Cardiac muscle cell (in vitro differentiated cells and primary cell): Measurements from ENCODE around the gene TM9SF1. TPM values are rescaled to one million over a fixed set of nuclear protein-coding genes. Genes with fewer than 3 reads are reported as not detected.
A peak's percentile ranks its signal among the peaks of the same experiment; 100 is the strongest.

ENCODE experiments used
- DNase-seq, 2 donors: peaks; one replicate each; pipeline versions ENCODE4 v3.0.0 to v3.0.0-alpha.2; 2010 to 2017; ENCODE audit warnings: low read depth in 1 of 2, low spot score in 1 of 2
- H3K27ac ChIP-seq: fragments of 200-600 bp; sonication (generic); 2 replicates; pipeline ENCODE4 v1.5.1; 2016
- H3K27me3 ChIP-seq: fragments of 200-600 bp; sonication (generic); 2 replicates; pipeline ENCODE4 v1.6.0; 2016; ENCODE audit warnings: control low read depth
- H3K36me3 ChIP-seq: fragments of 200-600 bp; sonication (generic); 2 replicates; pipeline ENCODE4 v1.5.1; 2016; ENCODE audit warnings: control low read depth
- H3K4me1 ChIP-seq: fragments of 200-600 bp; sonication (generic); 2 replicates; pipeline ENCODE4 v1.8.1; 2017; ENCODE audit warnings: low read depth, mild to moderate bottlenecking, mixed run types
- H3K4me3 ChIP-seq: fragments of 200-600 bp; sonication (generic); 2 replicates; pipeline ENCODE4 v1.5.1; 2016; ENCODE audit warnings: mild to moderate bottlenecking
- H3K9me3 ChIP-seq: fragments of 200-600 bp; sonication (generic); 2 replicates; pipeline ENCODE4 v1.5.1; 2017; ENCODE audit warnings: low read depth, mild to moderate bottlenecking, control low read depth
- polyA plus RNA-seq: library from polyadenylated mRNA; unstranded; fragments of >200 nt; fragmentation: Nextera tagmentation; extraction: Ambion mirVana; gene quantifications from 2 replicates; pipeline ENCODE4 v1.2.1, GENCODE V29; 2016
- total RNA-seq: library from RNA; depleted of rRNA; stranded (reverse); fragments of >200 nt; gene quantifications from 2 replicates; pipeline ENCODE4 v1.2.3, GENCODE V29; 2016
- TF ChIP-seq, protein P1 (sequence below): IDR thresholded peaks from 2 replicates; pipeline ENCODE4 v1.5.1; 2012; ENCODE audit warnings: low read depth, mild to moderate bottlenecking, low read length

Gene TM9SF1
- total and polyA plus RNA-seq, 2 experiments from 2014 or later: 40.2 to 65.3 TPM

DNA sequence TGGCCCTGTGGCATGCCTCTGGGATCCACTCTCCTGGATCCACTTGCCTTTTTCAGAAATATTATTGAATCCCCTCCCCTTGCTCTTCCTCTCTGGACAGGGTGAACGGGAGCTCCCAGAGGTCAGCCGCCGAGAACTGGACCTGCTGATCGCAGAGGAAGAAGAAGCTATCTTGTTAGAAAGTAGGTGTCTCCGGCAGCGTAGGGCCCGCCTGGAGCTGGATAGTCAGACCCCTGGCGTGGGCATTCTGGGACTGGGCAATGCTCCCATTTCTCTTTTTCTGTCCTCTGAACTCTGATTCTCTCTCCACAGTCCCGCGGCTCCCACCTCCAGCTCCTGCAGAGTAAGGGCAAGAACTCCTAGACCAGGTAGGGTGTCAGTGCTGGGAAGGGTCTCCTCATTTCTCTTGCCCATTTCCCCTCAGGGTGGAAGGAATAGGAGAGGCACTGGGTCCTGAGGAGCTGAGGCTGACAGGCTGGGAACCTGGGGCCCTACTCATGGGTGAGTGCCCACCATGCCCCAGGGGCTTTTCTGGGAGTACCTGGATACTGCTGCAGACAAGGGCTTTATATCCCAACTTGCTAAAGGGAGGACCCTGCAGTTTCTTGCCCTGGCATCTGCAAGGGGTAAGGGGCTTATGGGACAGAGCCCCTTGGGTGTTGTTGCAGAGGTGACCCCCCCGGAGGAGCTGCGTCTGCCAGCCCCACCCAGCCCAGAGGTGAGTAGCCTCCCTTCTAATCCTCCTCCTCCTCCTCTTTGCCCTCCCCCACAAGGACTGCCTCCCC, 18.0 kb downstream of the TM9SF1 start:
- TF ChIP-seq, protein P1, sequence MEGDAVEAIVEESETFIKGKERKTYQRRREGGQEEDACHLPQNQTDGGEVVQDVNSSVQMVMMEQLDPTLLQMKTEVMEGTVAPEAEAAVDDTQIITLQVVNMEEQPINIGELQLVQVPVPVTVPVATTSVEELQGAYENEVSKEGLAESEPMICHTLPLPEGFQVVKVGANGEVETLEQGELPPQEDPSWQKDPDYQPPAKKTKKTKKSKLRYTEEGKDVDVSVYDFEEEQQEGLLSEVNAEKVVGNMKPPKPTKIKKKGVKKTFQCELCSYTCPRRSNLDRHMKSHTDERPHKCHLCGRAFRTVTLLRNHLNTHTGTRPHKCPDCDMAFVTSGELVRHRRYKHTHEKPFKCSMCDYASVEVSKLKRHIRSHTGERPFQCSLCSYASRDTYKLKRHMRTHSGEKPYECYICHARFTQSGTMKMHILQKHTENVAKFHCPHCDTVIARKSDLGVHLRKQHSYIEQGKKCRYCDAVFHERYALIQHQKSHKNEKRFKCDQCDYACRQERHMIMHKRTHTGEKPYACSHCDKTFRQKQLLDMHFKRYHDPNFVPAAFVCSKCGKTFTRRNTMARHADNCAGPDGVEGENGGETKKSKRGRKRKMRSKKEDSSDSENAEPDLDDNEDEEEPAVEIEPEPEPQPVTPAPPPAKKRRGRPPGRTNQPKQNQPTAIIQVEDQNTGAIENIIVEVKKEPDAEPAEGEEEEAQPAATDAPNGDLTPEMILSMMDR: no peak
- H3K27me3 ChIP-seq: no peaks in the 10 kb centered on the region

DNA sequence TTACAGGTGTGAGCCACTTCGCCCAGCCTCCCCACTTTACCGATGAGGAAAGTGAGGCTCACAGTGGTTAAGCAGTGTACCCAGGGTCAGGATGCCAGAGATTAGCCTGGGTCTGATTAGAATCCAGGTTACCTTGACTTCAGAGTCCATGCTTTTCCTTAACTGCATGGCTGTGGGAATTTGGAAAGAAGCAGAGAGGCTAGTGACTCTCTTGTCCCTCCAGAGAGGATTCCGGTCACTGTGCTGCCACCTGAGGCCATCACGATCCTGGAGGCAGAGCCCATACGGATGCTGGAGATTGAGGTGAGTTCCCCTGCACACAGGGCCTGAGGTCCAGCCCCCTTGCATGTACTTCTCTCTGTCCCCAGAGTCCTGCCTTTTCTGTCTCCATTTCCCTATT, 18.6 kb downstream of the TM9SF1 start:
- Histone ChIP-seq H3K27me3 (no peaks in the 10 kb centered on the region), H3K4me3 (no peak overlapping the region), H3K9me3 (no peaks in the 10 kb centered on the region), H3K36me3 (peaks cover 2% of the 10 kb centered on the region), H3K4me1 (no peaks in the 10 kb centered on the region), H3K27ac (no peak overlapping the region)
- DNase-seq: no peak
- TF ChIP-seq, protein P1: no peak

More for the DNA sequence above, 18.0 kb downstream of the TM9SF1 start:
- H3K4me1 ChIP-seq: no peaks in the 10 kb centered on the region
- H3K27ac ChIP-seq: no peak overlapping the region
- H3K36me3 ChIP-seq: peaks cover 3% of the 10 kb centered on the region
- DNase-seq: no peak
- no peaks in the 10 kb centered on the region for H3K9me3 ChIP-seq
- no peak overlapping the region for H3K4me3 ChIP-seq

DNA sequence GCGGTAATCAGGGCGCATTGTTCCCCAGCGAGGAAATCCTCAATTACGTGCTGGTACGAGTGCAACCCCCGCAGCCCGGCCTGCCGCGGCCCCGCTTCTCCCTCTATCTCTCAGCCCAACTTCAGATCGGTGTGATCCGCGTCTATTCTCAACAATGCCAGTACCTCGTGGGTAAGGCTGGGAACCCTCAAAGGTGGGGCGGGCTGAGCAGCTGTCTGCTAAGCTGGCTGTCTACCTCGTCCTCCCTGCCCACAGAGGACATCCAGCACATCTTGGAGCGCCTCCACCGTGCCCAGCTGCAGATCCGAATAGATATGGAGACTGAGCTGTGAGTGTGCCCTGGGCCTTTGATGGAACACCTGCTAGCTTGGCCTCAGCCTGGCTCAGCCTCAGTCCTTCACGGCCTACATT, 22.4 kb downstream of the TM9SF1 start:
- Histone ChIP-seq H3K4me1 (no peaks in the 10 kb centered on the region), H3K36me3 (no peaks in the 10 kb centered on the region), H3K9me3 (no peaks in the 10 kb centered on the region), H3K4me3 (no peak overlapping the region), H3K27ac (no peak overlapping the region), H3K27me3 (no peaks in the 10 kb centered on the region)
- no peak for DNase-seq
- TF ChIP-seq, protein P1: no peak

DNA sequence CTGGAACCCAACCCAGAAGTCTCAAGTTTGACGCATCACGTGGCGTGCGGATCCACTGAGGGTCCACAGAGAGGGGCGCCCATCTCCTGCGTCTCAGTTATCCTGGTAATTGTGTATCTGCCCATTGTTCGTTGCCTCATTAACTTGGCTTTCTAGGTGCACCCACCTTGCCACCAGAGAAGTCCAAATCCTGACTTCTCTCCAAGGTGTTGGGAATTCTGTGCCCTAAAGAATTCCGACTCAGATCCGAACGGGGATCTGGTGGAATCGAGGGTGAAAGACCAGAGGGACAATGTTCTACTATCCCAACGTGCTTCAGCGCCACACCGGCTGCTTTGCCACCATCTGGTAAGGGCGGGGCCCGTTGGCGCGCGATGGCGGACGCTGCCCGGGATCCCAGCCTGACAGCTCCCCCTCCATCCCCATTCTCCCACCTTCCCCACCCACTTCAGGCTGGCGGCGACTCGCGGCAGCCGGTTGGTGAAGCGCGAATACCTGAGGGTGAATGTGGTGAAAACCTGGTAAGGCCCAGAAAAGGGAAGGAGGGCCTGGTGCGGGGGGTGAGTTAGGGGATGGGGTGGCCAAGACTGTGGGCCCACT, 22.9 kb downstream of the TM9SF1 start:
- Histone ChIP-seq H3K27ac (no peak overlapping the region), H3K4me1 (no peaks in the 10 kb centered on the region), H3K9me3 (no peaks in the 10 kb centered on the region), H3K27me3 (no peaks in the 10 kb centered on the region), H3K36me3 (no peaks in the 10 kb centered on the region), H3K4me3 (peak overlapping the region; percentile 21)
- DNase-seq: no peak
- TF ChIP-seq, protein P1: no peak

DNA sequence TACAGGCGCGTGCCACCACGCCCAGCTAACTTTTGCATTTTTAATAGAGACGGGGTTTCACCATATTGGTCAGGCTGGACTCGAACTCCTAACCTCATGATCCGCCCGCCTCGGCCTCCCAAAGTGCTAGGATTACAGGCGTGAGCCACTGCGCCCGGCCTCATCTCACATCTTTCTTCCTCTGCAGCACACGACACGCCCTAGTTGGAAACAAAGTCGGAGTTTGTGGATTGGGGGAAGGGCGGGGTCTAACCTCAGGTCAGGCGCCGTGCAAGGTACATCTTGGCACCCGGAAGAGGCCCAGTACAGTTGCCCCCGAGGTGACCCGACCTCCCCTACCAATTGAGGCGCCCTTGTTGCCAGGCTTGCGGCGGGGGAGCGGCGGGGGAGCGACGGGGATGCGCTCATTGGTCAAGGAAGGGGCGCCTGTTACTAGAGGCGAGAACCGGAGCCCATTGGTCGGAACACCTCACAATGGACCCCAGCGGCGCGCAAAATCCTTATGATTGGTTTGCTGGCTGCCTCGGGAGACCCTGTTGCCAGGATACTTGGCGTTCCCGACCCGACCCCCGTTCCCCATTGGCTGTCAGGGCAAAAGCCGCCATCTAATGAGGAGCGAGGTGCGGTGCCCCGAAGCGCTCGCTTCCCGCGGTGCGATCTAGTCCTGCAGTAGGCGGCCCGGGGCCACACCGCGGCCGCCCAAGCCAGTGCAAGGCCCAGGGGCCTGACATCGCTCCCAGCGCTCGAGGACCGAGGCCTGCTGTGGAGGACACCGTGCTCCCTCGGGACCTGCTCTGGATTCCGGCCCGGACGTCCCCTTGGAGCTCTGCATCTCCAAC, 23.6 kb downstream of the TM9SF1 start, which contains the start of gene REC8:
Gene REC8, plus strand, starts transcription at position 659 of the 839 bp plus-strand sequence. CDS start 473 bp downstream, outside the sequence.
- Histone ChIP-seq H3K27me3 (no peaks in the 10 kb centered on the region), H3K4me3 (peak within 1 kb of the TSS; percentile 21), H3K27ac (no peak within 1 kb of the TSS), H3K36me3 (no peaks in the 10 kb centered on the region), H3K4me1 (no peaks in the 10 kb centered on the region), H3K9me3 (no peaks in the 10 kb centered on the region)
- DNase-seq: peak; percentile 91 to 98
- TF ChIP-seq, protein P1: no peak
